Pancreas (tissue), 10 donors: ENCODE measurements around the gene VANGL2. TPM values are rescaled to one million over a fixed set of nuclear protein-coding genes. Genes with fewer than 3 reads are reported as not detected.

Experiments used
- ATAC-seq, 4 donors: fragments of 200-7000 bp; cut with Tn5 transposase; one replicate each; pipeline versions ENCODE4 v1.8.0 to v1.9.1; 2020; ENCODE audit warnings: mild to moderate bottlenecking in 4 of 4, moderate library complexity in 4 of 4
- DNase-seq, 6 donors: peaks; one replicate each; pipeline ENCODE4 v3.0.0-alpha.2; 2020
- FAIRE-seq: peaks from 2 replicates; lab custom pipeline; 2012; peaks lifted over from hg19 to GRCh38; lab: Jason Lieb, UNC
- H3K27ac ChIP-seq, 4 donors: fragments of 200-600 bp; sonication (generic); 1 replicate in 3 of 4; 2 replicates in 1 of 4; pipeline versions ENCODE4 v1.5.0 to v1.8.0; 2020
- H3K27me3 ChIP-seq, 4 donors: fragments of 200-600 bp; one replicate each; pipeline ENCODE4 v1.8.0; 2021
- H3K36me3 ChIP-seq, 3 donors: fragments of 200-600 bp; sonication (generic) in 1 of 3; one replicate each; pipeline versions ENCODE4 v1.5.0 to v1.8.0; 2020 to 2021
- H3K4me1 ChIP-seq, 3 donors: fragments of 200-600 bp; one replicate each; pipeline ENCODE4 v1.8.0; 2021
- H3K4me3 ChIP-seq, 4 donors: fragments of 200-600 bp; sonication (generic) in 2 of 4; one replicate each; pipeline versions ENCODE4 v1.5.0 to v1.8.0; 2020 to 2021
- H3K9me3 ChIP-seq, 4 donors: fragments of 200-600 bp; one replicate each; pipeline ENCODE4 v1.8.0; 2021
- WGBS, 2 donors: extraction: QIAGEN DNeasy Blood & Tissue Kit; methylation state at CpG; one replicate each; pipeline ENCODE4 v1.1.7; 2013; 5-methylcytosine and 5-hydroxymethylcytosine counted together
- intact Hi-C, 3 donors: fragments of 100-400 bp; cut with DNase I; formaldehyde crosslinking; loops; one replicate each; pipeline versions ENCODE4 v1.11.1 to v1.14.2; 2022
- polyA plus RNA-seq, 2 donors: library from polyadenylated mRNA; stranded (reverse); fragments of 200-250 nt; gene quantifications; one replicate each; pipeline ENCODE4 v1.2.3, GENCODE V29; 2013
- total RNA-seq, 6 donors: library from RNA; stranded (reverse); fragmentation: NEBNext Ultra II Directional in 4 of 6; extraction: Animal tissue kit (Norgen Biotek cat#: 25700) in 4 of 6; gene quantifications; one replicate each; pipeline versions ENCODE4 v1.2.1 to v1.2.4, GENCODE V29; 2021 to 2023
- TF ChIP-seq, protein P1 (sequence below), 4 donors: fragments of 200-600 bp; sonication (generic) in 3 of 4; IDR thresholded peaks; one replicate each; pipeline versions ENCODE4 v1.5.0 to v1.8.0; 2021; ENCODE audit warnings: antibody characterized with exemption in 4 of 4
- donor health status: healthy with polysubstance abuse.
- donor health status: DM: no; HTN: no; CAD: no; lungs with moderate emphysema.
- donor health status: DM: no; HTN: no; CAD: no.
- donor health status: control.
- donor health status: control.
- donor health status: Bipolar disorder and iron deficiency.
- donor health status: DM: yes; HTN: yes; CAD: no.
- donor health status: DM: no; HTN: no; CAD: no.
- donor health status: DM: no; HTN: no; CAD: no.
- donor health status: DM: yes; HTN: yes; CAD: no.

Gene VANGL2
- total and polyA plus RNA-seq, 8 donors, result 2.5 to 9.9 (median 4.2) TPM

DNA sequence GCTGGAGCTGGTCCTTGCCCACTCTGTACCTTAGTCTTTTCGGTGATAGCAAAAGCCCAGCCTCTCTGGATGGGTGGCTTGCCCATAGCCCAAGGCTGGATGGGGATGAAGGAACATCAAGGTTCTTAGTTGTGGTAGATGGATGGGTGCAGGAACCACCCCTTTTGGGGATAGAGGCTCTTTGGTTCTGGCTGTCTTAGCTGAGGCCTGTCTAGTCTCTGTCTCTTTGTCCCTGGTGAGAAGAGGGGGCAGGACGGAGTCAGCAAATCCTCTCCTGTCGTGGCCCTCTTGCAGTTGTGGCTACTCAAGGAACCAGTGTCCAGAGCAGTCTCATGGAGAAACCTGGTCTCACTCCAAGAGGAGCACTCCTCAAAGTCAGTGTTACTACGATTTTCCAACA, 8.5 kb downstream of the VANGL2 start:
- intact Hi-C loops, result no loop called here
- TF ChIP-seq, protein P1, sequence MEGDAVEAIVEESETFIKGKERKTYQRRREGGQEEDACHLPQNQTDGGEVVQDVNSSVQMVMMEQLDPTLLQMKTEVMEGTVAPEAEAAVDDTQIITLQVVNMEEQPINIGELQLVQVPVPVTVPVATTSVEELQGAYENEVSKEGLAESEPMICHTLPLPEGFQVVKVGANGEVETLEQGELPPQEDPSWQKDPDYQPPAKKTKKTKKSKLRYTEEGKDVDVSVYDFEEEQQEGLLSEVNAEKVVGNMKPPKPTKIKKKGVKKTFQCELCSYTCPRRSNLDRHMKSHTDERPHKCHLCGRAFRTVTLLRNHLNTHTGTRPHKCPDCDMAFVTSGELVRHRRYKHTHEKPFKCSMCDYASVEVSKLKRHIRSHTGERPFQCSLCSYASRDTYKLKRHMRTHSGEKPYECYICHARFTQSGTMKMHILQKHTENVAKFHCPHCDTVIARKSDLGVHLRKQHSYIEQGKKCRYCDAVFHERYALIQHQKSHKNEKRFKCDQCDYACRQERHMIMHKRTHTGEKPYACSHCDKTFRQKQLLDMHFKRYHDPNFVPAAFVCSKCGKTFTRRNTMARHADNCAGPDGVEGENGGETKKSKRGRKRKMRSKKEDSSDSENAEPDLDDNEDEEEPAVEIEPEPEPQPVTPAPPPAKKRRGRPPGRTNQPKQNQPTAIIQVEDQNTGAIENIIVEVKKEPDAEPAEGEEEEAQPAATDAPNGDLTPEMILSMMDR (IDR thresholded peaks at IDR 0.05), result no peak
- no peak overlapping the region for H3K27ac ChIP-seq

DNA sequence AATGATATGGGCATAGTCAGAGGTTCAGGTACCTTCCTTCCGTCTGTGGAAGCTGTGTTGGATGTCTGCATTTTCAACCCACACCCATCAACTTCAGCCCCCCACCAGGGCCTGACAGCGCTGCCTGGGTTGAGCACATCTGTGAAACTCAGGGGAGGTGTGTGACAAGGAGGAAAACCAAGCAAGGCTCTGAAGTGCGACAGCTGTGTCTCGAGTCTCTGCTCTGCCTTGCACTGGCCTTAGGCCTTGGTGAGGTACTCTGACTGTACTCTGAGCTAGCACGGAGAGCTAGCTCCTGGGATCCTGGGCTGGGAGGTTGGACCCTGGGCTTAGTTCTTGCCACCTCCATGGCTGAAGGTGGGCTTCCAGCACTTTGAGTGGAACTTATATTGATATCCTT, 9.1 kb downstream of the VANGL2 start:
- intact Hi-C loops, result no loop called here
- Histone ChIP-seq H3K36me3 (no peaks in the 10 kb centered on the region), H3K27me3 (no peaks in the 10 kb centered on the region), H3K4me1 (no peaks in the 10 kb centered on the region), H3K27ac (no peak overlapping the region), H3K9me3 (no peaks in the 10 kb centered on the region), H3K4me3 (no peak overlapping the region)
- ATAC-seq, result no peak
- DNase-seq, result no peak
- 76 to 82% methylated on average over 5 of the region's 5 CpGs for WGBS, 2 donors
- FAIRE-seq, result no peak
- TF ChIP-seq, protein P1 (IDR thresholded peaks at IDR 0.05), result no peak

More for the DNA sequence above, 8.5 kb downstream of the VANGL2 start:
- no peak overlapping the region for H3K4me3 ChIP-seq
- DNase-seq, result no peak
- no peaks in the 10 kb centered on the region for H3K27me3 ChIP-seq
- no peak for FAIRE-seq
- H3K36me3 ChIP-seq, result no peaks in the 10 kb centered on the region
- 81 to 89% methylated on average over 4 of the region's 4 CpGs for WGBS, 2 donors
- no peaks in the 10 kb centered on the region for H3K9me3 ChIP-seq
- no peaks in the 10 kb centered on the region for H3K4me1 ChIP-seq
- no peak for ATAC-seq

DNA sequence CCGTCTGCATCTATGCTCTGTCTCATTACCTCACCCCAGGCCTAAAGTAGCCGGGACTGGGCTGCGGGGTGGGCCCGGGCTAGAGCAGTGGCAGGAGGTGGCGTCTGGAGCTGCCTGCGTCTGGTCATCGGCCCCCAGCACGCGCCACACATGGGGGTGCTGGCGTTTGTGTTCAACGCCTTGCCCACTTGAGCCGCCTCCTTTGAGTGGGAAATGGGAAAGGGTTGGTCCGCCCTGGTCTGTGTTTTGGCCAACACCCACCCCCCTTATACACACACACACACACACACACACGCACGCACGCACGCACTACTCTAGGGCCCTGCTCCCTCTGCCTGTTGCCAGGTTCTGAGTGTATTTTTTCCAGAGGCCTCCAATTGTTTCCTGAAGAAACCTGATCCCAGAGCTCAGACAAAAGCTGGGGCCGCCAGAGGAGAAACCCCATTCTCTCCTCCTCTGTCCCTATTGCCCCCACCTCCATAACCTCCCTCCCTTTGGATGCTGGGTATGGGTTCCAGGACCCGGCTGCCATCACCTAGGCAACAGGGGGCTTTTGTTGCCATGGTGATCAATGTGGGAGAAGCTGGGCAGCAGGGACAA, 10.1 kb downstream of the VANGL2 start:
- H3K9me3 ChIP-seq, result no peaks in the 10 kb centered on the region
- H3K27me3 ChIP-seq, result no peaks in the 10 kb centered on the region
- TF ChIP-seq, protein P1 (IDR thresholded peaks at IDR 0.05), result no peak
- H3K4me1 ChIP-seq, result no peaks in the 10 kb centered on the region
- intact Hi-C loops, result no loop called here
- no peak overlapping the region for H3K27ac ChIP-seq
- DNase-seq (no peak), FAIRE-seq (no peak), ATAC-seq (peak in 1 of 4 donors; percentile 34)
- no peaks in the 10 kb centered on the region for H3K36me3 ChIP-seq
- 84% methylated on average over 19 of the region's 19 CpGs for WGBS, 2 donors
- no peak overlapping the region for H3K4me3 ChIP-seq

DNA sequence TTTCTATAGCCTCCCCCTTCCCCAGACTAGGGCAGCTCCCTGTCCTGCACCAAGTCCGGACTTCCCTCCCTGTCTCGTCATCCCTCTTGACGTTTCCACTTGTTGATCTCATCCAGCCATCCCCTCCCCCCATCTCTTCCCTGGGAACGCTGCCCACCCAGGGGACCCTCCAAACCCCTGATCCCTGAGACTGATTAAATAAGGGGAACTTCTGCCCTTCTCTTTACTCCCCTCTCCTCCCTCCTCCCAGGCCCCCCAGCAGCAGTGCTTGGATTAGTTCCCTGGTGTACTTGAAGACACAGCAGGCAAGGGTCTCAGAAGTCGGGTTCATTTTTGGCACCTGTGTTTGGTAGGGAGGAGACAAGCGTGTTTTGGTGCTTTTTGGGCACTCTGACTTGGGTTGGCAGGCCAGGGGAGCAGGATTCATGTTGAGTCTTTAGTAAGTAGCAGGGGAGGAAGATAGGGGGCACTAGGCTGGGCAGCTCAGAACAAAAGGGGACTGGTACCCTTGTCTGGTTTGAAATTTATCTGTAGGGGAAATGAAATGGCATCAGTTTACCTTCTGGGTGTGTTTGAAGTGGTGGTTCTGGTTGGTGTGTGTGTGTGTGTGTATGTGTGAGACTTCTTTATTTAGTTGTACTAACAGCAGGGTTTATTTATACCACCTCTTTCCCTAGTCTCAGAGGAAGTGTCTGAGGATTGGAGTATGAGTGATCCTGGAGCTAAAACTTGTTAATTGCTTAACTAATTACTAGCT, 11.1 kb downstream of the VANGL2 start:
- intact Hi-C loops, result no loop called here
- Histone ChIP-seq H3K27ac (no peak overlapping the region), H3K36me3 (no peaks in the 10 kb centered on the region), H3K4me3 (no peak overlapping the region), H3K4me1 (no peaks in the 10 kb centered on the region), H3K27me3 (no peaks in the 10 kb centered on the region), H3K9me3 (no peaks in the 10 kb centered on the region)
- TF ChIP-seq, protein P1 (IDR thresholded peaks at IDR 0.05), result no peak
- DNase-seq (no peak), FAIRE-seq (no peak), ATAC-seq (no peak)
- 72 to 76% methylated on average over 6 of the region's 6 CpGs for WGBS, 2 donors

DNA sequence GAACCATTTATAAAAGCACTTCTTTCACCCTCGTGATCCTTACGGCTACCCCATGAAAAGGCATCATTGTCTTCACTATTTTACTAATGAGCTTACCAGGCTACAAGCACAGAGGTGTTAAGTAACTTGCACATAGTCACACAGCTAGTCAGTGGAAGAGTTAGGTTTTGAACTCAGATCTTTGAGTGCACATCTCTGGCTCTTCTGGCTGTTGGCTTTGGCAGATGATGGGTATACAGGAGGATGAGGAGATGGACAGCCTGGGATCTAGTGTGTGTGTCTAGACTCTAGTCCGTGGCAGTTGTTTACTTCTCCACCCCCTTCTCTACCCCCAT, 11.6 kb downstream of the VANGL2 start:
- no peaks in the 10 kb centered on the region for H3K4me1 ChIP-seq
- H3K27ac ChIP-seq, result no peak overlapping the region
- ATAC-seq (no peak), DNase-seq (no peak), FAIRE-seq (no peak)
- H3K36me3 ChIP-seq, result no peaks in the 10 kb centered on the region
- WGBS, 2 donors, result 70 to 77% methylated on average over 3 of the region's 3 CpGs
- H3K9me3 ChIP-seq, result no peaks in the 10 kb centered on the region
- TF ChIP-seq, protein P1 (IDR thresholded peaks at IDR 0.05), result no peak
- intact Hi-C loops, result no loop called here
- no peaks in the 10 kb centered on the region for H3K27me3 ChIP-seq
- H3K4me3 ChIP-seq, result no peak overlapping the region
